ENCODE measurements around the gene POLE.

POLE gene

GRCh38 chr12:132717531-132718387 lies 30.6 kb upstream of the POLE start:
- DNase-seq (ENCODE audit: low read depth), result no peak
- H3K4me3 ChIP-seq (ENCODE audit: low read depth, low read length), result no peak overlapping the region
- TF ChIP-seq, protein P1, sequence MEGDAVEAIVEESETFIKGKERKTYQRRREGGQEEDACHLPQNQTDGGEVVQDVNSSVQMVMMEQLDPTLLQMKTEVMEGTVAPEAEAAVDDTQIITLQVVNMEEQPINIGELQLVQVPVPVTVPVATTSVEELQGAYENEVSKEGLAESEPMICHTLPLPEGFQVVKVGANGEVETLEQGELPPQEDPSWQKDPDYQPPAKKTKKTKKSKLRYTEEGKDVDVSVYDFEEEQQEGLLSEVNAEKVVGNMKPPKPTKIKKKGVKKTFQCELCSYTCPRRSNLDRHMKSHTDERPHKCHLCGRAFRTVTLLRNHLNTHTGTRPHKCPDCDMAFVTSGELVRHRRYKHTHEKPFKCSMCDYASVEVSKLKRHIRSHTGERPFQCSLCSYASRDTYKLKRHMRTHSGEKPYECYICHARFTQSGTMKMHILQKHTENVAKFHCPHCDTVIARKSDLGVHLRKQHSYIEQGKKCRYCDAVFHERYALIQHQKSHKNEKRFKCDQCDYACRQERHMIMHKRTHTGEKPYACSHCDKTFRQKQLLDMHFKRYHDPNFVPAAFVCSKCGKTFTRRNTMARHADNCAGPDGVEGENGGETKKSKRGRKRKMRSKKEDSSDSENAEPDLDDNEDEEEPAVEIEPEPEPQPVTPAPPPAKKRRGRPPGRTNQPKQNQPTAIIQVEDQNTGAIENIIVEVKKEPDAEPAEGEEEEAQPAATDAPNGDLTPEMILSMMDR (IDR thresholded peaks at IDR 0.05; ENCODE audit: low read depth, low read length, missing control alignments), result no peak

DNA sequence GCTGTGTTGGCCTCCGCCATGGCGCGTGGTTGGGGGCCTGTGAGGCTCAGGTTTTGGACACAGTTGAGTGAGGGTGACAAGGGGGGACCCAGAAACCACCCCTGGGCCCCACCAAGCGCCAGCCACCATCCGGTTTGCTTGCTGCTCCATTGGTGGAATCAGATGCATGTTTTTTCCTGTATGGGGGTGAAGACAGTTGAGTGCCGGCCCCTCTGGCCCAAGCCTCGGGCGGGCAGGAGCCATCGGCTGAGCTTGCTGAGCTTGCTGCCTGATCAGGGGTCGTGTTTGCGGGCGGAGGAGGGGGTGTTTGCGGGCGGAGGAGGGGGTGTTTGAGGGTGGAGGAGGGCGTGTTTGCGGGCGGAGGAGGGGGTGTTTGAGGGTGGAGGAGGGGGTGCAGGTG lies 29.9 kb upstream of the POLE start:
- TF ChIP-seq, protein P1 (IDR thresholded peaks at IDR 0.05; ENCODE audit: low read depth, low read length, missing control alignments), result no peak
- DNase-seq (ENCODE audit: low read depth), result no peak
- H3K4me3 ChIP-seq (ENCODE audit: low read depth, low read length), result no peak overlapping the region

- H3K4me3 ChIP-seq (ENCODE audit: low read depth, low read length), result no peak overlapping the region
- TF ChIP-seq, protein P1 (IDR thresholded peaks at IDR 0.05; ENCODE audit: low read depth, low read length, missing control alignments), result no peak
- no peak for DNase-seq (ENCODE audit: low read depth)
Observed at GRCh38 chr12:132716356-132716755, 29.2 kb upstream of the POLE start.

DNA sequence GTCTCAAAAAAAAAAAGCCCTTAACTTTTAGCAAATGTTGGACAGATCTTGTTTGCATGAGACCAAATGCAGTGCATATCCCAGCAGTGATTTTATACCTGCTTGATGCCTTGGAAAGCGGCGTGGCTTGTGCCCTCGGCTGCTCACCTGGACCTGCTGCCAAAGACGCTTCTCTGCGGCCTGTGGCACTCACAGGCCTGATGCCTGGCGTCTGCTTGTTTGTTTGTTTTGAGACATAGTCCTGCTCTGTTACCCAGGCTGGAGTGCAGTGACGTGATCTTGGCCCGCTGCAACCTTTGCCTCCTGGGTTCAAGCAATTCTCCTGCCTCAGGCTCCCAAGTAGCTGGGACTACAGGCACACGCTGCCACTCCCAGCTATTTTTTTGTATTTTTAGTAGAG lies 28.7 kb upstream of the POLE start:
- no peak for DNase-seq (ENCODE audit: low read depth)
- no peak overlapping the region for H3K4me3 ChIP-seq (ENCODE audit: low read depth, low read length)
- TF ChIP-seq, protein P1 (IDR thresholded peaks at IDR 0.05; ENCODE audit: low read depth, low read length, missing control alignments), result no peak

DNA sequence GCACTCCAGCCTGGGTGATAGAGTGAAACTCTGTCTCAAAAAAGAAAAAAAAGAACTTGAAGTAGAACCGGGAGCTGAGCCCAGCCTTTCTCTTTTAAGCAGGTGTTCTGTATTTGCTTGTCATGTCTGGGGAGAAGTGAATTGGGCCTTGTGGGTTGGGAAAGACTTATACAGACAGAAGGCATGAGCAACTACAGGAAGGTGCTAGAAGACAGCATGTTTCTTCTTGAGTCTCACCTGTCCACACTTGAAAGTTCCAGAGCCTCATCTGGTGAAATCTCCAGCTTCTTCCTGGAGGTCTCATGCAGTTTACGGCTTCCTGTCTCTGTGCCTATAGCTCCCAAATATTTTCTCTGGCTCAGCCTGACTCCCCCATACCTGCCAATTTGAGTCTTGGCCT lies 26.0 kb upstream of the POLE start:
- TF ChIP-seq, protein P1 (IDR thresholded peaks at IDR 0.05; ENCODE audit: low read depth, low read length, missing control alignments), result no peak
- DNase-seq (ENCODE audit: low read depth), result no peak
- H3K4me3 ChIP-seq (ENCODE audit: low read depth, low read length), result no peak overlapping the region

DNA sequence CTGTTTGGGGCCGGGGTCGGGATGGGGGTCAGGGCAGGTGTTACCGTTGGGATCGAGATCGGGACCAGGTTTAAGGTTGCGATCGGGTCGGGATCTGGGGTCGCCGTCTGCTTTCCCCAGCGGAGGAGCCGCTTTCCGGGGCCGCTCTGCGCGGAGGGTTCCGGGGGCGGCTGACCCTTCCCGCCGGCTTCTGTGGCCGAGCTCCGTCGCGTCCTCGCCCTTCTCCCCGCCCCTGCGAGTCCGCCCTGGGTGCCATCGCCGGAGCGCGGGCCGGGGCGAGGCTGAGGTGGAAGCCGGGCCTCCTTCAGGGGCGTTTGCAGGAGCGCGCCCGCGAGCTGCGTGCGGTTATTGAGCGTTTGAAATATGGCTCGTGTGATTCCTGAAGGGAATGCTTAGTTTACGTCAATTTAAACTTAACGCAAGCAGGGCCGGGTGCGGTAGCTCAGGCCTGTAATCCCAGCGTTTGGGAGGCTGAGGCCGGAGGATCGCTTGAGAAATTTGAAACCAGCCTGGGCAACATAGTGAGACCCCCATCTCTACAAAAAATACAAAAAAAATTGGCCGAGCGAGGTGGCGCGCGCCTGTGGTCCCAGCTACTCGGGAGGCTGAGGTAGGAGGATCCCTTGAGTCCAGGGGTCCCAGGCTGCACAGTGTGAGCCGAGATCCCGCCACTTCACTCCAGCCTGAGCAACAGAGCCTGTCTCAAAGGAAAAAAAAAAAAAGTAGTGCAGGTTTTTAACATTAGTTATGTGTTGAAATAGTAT lies 24.1 kb upstream of the POLE start:
- H3K4me3 ChIP-seq (ENCODE audit: low read depth, low read length), result peak overlapping the region; percentile 71
- DNase-seq (ENCODE audit: low read depth), result no peak
- TF ChIP-seq, protein P1 (IDR thresholded peaks at IDR 0.05; ENCODE audit: low read depth, low read length, missing control alignments), result no peak

Measured in GM12864 (cell line).